Left ventricle myocardium superior (tissue), 1 donor: Measurements from ENCODE around the gene LGI2. TPM values are rescaled to one million over a fixed set of nuclear protein-coding genes. Genes with fewer than 3 reads are reported as not detected.
"Not testable (repeated sequence)": the region's sequence is repeated elsewhere in the genome, so short reads cannot be mapped to it uniquely, and the experiment has no call there.

Experiments
- ATAC-seq: fragments of 200-7000 bp; cut with Tn5 transposase; one replicate; pipeline ENCODE4 v1.9.1; 2020; ENCODE audit warnings: mild to moderate bottlenecking, moderate library complexity
- DNase-seq: peaks from one replicate; pipeline ENCODE4 v3.0.0-alpha.2; 2020
- intact Hi-C: fragments of 100-400 bp; cut with micrococcal nuclease; formaldehyde crosslinking; loops from one replicate; pipeline ENCODE4 v1.11.0; 2022
- total RNA-seq: library from RNA; stranded (reverse); fragmentation: NEBNext Ultra II Directional; extraction: Animal tissue kit (Norgen Biotek cat#: 25700); gene quantifications from one replicate; pipeline ENCODE4 v1.2.1, GENCODE V29; 2021
- donor health status: DM: no; HTN: yes; CAD: no; lungs with severe emphysema.

The LGI2 gene
- total RNA-seq, 1 donor from 2014 or later = 2.0 TPM

GRCh38 chr4:25057299-25057698, 26.6 kb upstream of the LGI2 start:
- intact Hi-C loops = no loop called here
- DNase-seq = no peak

GRCh38 chr4:25052037-25052436, 21.3 kb upstream of the LGI2 start:
- intact Hi-C loops, ATAC-seq, DNase-seq: not testable (repeated sequence)

More at GRCh38 chr4:25057299-25057698, 26.6 kb upstream of the LGI2 start:
- ATAC-seq = no peak

GRCh38 chr4:25051534-25051933, 20.8 kb upstream of the LGI2 start:
- ATAC-seq (no peak), DNase-seq (no peak)
- intact Hi-C loops = no loop called here

- ATAC-seq = no peak
- DNase-seq = no peak
- intact Hi-C loops = no loop called here
Observed at GRCh38 chr4:25050370-25051078, 19.8 kb upstream of the LGI2 start.

- ATAC-seq = peak; percentile 77
- intact Hi-C loops = no loop called here
Observed at GRCh38 chr4:25043548-25043947, 12.8 kb upstream of the LGI2 start.

GRCh38 chr4:25033526-25033925, 2.8 kb upstream of the LGI2 start:
- ATAC-seq = no peak
- no peak for DNase-seq
- intact Hi-C loops = no loop called here

More at GRCh38 chr4:25043548-25043947, 12.8 kb upstream of the LGI2 start:
- no peak for DNase-seq

GRCh38 chr4:25032126-25032525, 1.4 kb upstream of the LGI2 start:
- no peak for DNase-seq
- ATAC-seq = no peak
- intact Hi-C loops = no loop called here

- intact Hi-C loops = no loop called here
- DNase-seq = peak; percentile 51
- ATAC-seq = peak; percentile 74
Observed at GRCh38 chr4:25031077-25031621, 403 bp upstream of the LGI2 start.

- DNase-seq (no peak), ATAC-seq (no peak)
- intact Hi-C loops = no loop called here
Observed at GRCh38 chr4:25029479-25030276, 1.1 kb downstream of the LGI2 start.

- no peak for ATAC-seq
- intact Hi-C loops = no loop called here
- DNase-seq = no peak
Observed at GRCh38 chr4:25028851-25029250, 1.9 kb downstream of the LGI2 start.

- intact Hi-C loops = no loop called here
- no peak for DNase-seq
- ATAC-seq = no peak
Observed at GRCh38 chr4:25022766-25023165, 8.0 kb downstream of the LGI2 start.

GRCh38 chr4:25021216-25021615, 9.5 kb downstream of the LGI2 start:
- intact Hi-C loops = no loop called here
- no peak for ATAC-seq

GRCh38 chr4:25020236-25020635, 10.5 kb downstream of the LGI2 start:
- ATAC-seq = no peak
- intact Hi-C loops = no loop called here
- no peak for DNase-seq

More at GRCh38 chr4:25021216-25021615, 9.5 kb downstream of the LGI2 start:
- DNase-seq = no peak

GRCh38 chr4:25019501-25019900, 11.2 kb downstream of the LGI2 start:
- DNase-seq = no peak
- intact Hi-C loops = no loop called here
- no peak for ATAC-seq

- intact Hi-C loops = no loop called here
- ATAC-seq (no peak), DNase-seq (no peak)
Observed at GRCh38 chr4:25015012-25015411, 15.7 kb downstream of the LGI2 start.

GRCh38 chr4:25014662-25014983, 16.1 kb downstream of the LGI2 start:
- ATAC-seq, intact Hi-C loops, DNase-seq: not testable (repeated sequence)

- DNase-seq (no peak), ATAC-seq (peak; percentile 33)
- intact Hi-C loops = no loop called here
Observed at GRCh38 chr4:25013756-25014661, 16.7 kb downstream of the LGI2 start.

GRCh38 chr4:25012655-25013054, 18.1 kb downstream of the LGI2 start:
- DNase-seq (no peak), ATAC-seq (no peak)
- intact Hi-C loops = no loop called here

GRCh38 chr4:25011135-25011866, 19.4 kb downstream of the LGI2 start:
- DNase-seq = no peak
- intact Hi-C loops = no loop called here
- no peak for ATAC-seq
